Stimulated activated CD8-positive, alpha-beta memory T cell treated with anti-CD3 and anti-CD28 coated beads, Interleukin-2, amount 100 ng/mL, for 1 hour (primary cell): ENCODE data around the gene PGAM2.

Experiments
- DNase-seq, 2 donors: peaks; one replicate each; pipeline ENCODE4 v3.0.0-alpha.2; 2020; ENCODE audit warnings: low read depth in 2 of 2

Gene PGAM2

DNA sequence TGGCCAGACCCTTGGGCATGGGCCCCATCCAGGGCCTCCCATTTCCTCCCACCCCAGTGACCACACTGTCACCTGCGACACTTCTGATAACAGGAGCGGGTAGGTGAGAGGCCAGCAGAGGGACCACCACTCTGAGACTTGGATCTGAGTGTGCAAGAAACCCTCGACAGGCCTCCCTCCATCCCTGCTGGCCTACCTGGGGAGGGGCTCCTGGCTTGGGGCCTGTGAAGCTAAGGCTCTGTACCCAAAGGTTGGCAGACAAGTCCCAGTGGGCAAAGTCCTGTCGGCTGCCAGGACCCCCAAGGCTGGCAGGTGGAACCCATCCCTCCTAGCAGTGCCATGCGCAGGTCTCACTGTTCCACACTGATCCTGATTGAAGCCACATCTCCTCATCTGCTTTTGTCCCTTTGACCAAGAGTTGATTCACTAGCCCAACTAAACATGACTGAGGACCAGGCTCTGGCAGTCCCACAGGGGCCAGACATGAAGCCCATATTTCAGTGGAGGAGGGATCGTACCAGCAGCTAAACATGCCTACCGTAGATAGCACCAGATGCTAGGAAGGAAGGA lies 1.2 kb upstream of the PGAM2 start:
- DNase-seq: no peak

DNA sequence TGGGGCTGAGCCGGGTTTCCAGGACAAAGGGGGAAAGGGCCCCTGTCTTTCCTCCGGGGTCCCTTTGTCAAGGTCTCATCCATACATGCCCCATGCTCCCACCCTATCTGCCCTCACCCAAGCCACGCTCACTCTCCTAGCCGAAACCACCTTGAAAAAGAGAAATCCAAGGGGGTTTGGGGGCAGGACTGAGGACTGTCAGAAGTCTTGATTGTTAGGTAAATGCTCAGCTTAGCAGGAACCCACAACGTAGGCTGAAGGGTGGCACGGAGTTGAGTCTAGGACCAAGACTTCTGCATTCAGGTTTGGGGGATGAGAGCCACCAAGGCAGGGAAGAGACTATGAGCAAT lies 719 bp upstream of the PGAM2 start:
- DNase-seq: no peak

DNA sequence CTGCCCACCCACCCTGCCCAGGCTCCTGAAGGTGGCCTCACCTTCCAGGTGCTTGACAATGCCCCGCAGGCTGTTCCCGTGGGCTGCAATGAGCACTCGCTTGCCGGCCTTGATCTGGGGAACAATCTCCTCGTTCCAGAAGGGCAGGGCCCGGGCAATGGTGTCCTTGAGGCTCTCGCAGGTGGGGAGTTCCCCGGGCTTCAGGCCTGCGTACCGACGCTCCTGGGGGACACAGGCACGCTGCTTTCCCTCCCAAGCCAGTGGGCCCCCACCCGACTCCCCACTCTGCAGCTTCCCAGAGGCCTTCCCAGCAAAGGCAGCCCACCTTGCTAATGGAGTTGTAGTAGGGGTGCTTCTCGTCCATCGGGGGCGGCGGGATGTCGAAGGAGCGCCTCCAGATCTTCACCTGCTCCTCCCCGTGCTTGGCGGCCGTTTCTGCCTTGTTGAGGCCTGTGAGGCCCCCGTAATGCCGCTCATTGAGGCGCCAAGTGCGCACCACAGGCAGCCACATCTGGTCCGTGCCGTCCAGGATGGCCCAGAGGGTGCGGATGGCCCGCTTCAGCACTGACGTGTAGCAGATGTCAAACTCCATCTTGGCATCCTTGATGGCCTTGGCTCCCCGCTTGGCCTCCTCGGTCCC lies 456 bp downstream of the PGAM2 start:
- no peak for DNase-seq

DNA sequence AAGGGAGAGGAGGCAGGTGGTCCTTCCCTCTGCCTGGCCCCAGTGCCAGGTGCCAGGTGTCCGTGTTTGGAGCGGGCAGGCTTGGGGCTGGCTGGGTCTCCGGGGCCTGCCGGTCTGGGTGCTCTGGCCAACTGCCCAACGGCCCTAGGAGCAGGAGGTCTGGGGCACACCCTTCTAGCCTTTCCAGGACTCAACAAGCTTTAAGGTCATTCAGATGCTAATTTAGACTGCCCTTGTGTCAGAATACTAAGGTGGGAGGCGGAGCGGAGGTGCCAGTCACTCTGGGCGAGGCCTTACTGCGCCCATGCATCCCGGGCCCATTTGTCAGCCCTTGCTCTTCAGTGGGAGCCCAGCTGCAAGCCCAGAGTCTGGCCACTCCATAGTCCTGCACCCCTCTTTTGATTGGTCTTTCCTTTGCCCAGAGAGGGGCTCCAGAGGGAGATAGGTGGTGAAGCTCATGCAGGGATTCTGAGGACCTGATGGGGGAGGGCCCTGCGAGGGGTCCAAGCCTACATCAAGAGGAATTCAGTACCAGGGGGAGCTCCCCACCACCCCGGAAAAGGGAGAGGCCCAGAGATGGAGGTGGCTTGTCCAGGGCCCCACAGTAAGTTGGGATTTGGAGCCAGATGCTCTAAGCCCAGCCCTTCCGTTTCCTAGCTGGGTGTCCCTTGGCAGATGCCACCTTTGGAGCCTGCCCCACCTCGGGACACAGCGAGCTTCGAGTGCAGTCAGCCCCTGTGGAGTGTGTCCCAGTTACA lies 1.3 kb downstream of the PGAM2 start:
- no peak for DNase-seq

DNA sequence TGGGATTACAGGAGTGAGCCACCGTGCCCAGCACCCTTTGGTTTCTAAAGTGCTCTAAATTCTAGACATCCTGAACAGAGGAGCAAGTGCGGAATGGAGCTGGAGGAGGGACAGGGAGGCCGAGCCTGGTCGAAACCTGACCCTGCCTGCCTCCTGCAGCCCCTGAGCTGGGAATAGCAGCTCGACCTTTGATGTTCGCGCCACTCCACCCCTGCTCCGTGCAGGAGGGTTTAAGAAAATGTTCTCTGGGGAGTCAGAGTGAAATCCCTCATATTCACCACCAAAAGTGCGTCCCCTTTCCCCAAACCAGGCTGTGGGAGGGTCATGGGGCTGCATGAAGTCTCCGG lies 1.8 kb downstream of the PGAM2 start:
- no peak for DNase-seq

DNA sequence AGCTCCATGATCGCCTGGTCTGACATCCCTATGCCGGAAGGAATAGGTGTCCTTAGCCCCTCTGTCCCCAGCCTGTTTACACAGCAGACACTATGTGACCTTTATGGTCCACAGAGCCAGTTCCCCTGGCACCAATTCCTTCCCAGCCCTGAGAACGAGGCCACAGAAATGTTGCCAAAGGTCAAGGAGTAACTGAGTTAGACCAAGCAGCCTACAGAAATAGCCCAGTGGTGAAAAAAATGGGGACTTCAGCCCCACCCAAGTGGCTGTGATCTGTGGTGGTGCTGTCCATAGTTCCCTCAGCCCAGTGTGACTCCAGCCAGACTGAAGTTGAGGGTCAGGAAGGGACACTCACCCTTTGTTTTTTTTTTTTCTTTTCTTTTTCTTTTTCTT lies 2.5 kb downstream of the PGAM2 start:
- no peak for DNase-seq

DNA sequence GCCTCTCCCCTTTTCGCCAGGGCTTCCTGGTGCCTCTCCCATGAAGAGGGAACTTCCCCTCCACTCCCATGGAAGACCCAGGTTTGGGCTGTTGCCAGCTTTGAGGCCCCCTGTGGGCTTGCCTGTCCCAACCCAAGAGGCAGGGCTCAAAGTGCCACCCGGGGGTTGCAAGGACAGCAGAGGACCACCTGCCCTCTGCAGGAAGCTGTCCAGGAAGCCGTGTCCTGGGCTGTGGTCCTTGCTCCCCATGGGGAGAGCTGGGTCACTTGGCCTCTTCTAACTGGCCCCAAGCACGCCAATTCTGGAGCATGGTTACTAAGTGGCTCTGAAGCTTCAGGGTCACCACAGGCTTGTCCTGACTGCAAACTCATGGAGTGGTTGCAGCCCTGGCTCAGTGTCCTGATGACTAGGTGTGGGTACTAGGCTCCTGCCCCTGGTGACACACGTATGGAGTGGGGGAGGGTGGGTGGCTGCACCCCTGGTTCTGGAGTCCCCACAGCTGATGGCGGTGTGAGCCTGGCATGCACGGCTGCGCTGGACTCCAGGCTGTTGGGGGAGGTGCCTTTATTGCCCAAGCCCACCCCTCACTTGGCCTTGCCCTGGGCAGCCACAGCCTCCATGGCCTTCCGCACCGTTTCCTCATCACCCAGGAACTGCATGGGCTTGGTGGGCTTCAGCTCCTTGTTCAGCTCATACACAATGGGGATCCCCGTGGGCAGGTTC lies 3.0 kb downstream of the PGAM2 start:
- DNase-seq: no peak

DNA sequence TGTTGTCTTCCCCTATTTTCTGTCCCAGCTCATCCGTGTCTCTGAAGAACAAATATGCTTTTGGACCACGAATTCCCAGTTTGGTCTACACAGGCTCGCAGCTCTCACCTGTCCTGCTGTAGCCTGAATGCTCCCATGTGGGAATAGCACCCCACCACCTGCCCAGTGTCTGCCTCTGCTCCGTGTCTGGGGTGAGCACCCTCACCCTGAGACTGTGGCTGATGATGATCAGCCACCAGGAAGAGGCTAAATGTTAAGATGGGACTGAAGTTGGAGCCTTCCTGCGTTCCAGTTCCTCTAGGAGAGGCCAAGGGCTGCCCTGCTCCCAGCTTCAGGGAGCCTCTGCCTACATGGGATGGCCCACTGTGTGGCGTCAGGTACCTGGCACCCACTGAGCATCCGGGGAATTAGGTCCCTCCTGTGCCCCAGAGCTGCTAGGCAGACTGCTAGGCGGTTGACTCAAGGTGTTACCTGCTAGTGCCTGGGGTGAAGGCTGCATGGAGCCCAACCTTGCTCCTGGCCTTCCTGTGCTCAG lies 3.7 kb downstream of the PGAM2 start:
- no peak for DNase-seq

DNA sequence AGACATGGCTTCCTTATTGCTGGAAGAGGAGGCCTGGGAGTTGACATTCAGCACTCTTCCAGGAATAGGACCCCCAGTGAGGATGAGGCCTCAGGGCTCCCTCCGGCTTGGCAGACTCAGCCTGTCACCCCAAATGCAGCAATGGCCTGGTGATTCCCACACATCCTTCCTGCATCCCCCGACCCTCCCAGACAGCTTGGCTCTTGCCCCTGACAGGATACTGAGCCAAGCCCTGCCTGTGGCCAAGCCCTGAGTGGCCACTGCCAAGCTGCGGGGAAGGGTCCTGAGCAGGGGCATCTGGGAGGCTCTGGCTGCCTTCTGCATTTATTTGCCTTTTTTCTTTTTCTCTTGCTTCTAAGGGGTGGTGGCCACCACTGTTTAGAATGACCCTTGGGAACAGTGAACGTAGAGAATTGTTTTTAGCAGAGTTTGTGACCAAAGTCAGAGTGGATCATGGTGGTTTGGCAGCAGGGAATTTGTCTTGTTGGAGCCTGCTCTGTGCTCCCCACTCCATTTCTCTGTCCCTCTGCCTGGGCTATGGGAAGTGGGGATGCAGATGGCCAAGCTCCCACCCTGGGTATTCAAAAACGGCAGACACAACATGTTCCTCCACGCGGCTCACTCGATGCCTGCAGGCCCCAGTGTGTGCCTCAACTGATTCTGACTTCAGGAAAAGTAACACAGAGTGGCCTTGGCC lies 4.3 kb downstream of the PGAM2 start:
- DNase-seq: no peak

DNA sequence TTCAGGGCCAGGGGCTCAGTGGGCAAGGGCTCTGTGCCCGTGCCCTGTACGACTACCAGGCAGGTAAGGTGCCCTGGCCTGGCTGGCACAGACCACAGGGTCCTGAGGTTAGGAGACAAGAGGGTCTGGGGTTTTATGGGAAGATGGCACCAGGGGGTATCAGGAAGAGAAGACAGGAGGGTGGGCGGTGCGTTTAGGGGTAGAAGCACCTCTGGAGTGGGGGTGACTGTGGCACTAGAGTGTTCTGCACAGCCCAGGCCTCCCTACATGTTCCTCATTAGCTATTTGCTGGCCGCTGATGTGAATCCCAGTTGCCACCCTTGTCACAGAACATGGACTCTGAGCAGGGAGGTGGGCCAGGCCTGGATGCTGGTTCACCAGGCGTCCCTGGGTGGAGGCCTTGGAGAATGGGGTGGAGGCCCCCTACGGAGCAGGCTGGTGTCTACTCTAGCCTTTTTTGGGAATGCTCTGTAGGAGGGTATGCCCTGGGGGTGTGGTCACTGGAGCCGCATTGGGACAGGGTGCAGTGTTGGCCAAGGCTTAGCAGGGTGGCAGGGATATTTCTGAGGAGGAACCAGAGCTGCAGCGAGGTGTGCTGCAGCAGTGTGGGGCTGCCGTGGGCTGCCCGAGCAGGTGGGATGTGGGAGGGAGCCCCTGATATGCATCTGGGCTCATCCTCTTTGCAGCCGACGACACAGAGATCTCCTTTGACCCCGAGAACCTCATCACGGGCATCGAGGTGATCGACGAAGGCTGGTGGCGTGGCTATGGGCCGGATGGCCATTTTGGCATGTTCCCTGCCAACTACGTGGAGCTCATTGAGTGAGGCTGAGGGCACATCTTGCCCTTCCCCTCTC lies 5.0 kb downstream of the PGAM2 start:
- DNase-seq: no peak

DNA sequence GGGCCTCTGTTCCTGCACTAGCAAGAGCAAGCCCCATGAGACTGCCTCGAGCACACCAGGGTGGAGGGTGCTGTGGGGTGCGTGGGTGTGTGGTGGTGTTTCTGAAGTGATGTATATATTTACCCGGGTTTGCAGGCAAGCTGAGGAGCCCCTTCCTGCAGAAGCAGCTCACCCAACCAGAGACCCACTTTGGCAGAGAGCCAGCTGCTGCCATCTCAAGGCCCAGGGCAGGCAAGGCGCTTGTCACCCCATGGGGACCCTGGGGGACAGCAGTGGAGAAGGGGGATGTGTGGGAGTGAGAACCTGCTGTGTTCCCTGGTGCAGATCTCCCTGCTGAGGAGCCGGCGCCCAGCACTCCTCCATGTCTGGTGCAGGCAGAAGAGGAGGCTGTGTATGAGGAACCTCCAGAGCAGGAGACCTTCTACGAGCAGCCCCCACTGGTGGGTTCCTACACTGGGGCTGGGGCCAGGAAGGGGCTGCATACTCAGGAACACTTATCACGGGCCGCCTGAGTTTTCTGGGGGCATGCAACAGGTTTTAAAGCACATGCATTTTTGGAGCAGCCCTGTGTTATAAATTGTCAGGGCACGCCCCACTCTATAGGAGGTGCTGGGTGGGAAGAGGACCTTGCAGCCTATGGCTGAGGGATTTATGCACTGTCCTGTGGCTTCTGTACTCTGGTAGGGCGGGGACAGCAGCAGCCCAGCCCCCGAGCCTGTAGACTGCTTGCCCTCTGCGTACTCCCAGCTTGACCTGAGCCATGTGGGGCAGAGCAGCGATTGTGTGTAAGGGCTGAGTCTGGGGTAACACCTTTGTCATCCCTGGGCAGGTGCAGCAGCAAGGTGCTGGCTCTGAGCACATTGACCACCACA lies 5.9 kb downstream of the PGAM2 start:
- DNase-seq: no peak

DNA sequence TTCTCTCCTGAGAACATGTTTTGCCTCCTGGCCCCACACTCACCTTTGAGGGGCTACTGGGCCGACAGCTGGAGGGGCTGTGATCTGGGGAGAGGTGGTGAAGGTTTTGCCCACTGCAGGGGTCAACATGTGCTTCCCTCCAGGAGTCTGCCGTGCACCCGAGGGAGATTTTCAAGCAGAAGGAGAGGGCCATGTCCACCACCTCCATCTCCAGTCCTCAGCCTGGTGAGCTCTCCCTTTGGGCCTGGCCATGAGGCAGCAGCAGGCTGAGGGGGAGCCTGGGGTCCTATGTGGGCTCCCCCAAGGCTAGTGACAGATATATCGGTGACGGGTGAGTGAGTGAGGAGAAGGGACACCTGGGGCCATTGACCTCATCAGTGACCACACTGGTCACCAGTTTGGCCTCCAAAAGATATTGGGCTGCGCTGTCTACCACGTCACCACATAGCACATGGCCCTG lies 6.6 kb downstream of the PGAM2 start:
- DNase-seq: no peak

DNA sequence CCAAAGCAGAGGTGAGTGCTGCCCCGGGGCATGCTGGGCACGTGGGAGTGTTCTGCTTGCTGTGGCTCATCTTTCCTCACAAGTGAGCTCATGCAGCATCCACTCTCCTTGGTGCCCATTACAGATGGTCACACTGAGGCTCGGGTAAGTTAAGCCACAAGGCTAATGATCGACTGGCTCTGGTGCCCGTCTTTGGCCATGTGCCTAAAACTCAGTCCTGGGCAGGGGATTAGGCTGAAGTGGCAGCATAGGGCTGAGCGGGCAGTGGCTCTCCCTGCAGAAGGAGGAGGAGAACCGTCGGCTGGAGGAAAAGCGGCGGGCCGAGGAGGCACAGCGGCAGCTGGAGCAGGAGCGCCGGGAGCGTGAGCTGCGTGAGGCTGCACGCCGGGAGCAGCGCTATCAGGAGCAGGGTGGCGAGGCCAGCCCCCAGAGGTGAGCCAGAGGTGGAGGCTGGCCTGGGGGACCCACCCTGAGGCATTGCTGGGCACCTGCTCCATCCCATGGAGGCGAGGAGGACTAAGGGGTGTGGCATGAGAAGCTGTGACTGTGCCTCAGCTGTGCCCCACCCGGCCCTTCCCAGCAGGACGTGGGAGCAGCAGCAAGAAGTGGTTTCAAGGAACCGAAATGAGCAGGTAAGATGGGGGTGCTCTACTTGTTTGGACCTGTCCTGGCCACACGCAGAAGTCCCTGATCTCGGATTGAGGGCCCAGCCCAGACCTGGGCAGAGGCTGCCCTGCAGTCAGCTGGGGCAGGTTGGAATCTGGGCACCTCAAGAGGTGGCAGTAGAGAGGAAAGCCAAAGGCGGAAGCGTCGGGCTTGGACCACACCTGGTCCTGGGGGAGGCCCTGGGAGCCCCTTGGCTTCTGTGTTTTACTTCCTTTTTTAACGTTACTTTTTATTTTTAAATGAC lies 7.3 kb downstream of the PGAM2 start:
- no peak for DNase-seq

DNA sequence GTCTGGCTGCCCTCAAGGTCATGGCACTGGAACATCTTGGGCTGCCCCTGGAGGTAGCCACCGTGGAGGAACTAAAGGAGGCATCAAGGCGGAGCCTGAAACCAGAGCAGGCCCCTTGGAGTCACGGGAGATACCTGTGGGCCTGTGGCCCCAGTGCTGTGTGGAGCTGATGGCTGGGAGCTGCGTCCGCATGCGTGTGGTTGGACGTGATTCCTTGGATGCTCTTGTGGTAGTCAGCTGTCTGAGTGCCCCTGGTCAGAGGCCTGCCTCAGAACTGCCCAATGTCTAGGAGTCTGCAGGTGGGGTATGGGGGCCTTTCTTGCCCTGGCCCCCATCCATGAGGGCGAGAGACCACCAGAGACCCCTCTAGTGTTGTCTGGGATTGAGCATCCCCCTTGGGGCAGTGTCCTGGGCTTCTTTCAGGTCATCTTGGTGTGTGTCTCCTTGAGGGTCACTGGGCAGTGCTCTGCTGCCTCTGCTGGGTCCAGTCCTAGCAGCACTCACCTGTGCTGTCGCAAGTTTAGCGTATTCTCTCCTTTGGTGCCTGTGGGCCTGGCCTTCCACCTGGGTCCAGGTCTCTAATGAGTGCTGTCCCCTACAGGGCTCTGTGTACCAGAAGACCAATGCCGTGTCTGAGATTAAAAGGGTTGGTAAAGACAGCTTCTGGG lies 8.1 kb downstream of the PGAM2 start:
- no peak for DNase-seq

DNA sequence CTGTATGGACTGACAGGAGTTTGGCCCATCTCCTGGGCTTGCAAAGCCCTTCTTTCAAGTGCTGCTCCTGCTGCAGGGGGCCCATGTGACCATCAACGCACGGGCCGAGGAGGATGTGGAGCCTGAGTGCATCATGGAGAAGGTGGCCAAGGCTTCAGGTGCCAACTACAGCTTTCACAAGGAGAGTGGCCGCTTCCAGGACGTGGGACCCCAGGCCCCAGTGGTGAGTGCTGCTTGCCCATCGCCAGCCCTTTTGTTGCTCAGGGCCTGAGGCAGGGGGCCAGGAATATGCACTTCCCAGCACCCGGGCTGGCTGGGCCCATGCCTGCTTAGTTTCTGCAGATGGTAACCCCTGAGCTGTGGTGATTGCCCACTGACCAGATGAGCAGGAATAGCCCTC lies 8.7 kb downstream of the PGAM2 start:
- no peak for DNase-seq

DNA sequence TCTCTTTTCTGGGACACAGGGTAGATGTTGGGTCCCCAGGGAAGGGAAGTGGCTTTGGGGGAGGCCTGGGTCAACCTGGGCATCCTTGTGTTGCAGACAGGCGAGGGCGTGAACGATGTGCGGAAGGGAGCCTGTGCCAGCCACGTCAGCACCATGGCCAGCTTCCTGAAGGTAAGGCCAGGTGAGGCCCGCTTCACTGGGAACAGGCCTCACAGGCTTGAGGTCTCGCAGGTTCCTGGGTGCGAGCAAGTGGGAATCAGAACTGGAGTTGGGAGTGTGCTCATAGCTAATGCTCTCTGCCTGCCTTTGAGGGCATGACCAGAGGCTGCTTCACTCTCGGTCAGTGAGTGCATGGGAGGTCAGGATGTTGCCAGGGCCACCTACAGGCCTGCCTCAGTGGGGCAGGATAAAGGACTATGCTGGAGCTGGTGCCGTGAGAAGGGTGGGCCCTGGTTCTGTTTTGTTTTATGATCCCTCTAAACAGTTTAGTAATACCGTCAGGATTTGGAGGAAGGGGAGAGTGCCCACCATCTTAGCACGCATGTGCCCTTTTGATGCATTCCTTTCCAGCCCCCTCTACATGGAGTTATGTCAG lies 12.5 kb downstream of the PGAM2 start:
- no peak for DNase-seq

DNA sequence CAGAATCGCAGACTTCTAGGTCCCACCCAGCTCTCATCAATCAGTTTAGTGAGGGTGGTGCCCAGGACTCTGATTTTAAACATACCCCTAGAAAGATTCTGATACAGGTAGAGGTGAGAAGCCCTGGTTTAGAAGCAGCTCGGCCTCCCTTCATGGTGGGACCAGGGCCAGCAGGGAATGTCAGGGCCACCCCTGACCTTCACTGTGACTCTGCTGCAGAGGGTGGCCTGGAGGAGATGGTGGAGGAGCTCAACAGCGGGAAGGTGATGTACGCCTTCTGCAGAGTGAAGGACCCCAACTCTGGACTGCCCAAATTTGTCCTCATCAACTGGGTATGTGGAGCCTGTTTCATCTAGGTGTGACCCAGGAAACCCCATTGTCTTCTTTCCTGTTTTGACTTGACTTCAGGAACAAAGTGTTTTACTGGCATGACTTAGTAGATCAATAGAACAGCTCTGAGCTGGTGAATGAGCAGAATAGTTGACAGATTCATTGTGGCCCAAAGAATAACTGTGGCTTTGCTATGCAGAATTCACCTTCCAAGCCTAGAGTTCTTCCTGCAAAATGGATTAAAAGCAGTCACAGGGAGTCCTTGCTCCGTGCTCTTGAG lies 13.7 kb downstream of the PGAM2 start:
- DNase-seq: no peak
